Adrenal gland (tissue), 5 donors: ENCODE measurements around the gene ASCL2.

Experiments
- POLR2A ChIP-seq, 2 donors: fragments of 450-650 bp; IDR thresholded peaks; one replicate each; pipeline ENCODE4 v1.6.1; 2017; ENCODE audit warnings: antibody characterized with exemption in 2 of 2, mild to moderate bottlenecking in 2 of 2, moderate library complexity in 1 of 2
- TF ChIP-seq, protein P1 (sequence below), 6 experiments: fragments of 450-650 bp in 4 of 6; fragments of 200-600 bp in 2 of 6; sonication (generic) in 1 of 6; IDR thresholded peaks; 1 replicate in 5 of 6; 2 replicates in 1 of 6; pipeline versions ENCODE4 v1.5.1 to v1.8.0; 2016 to 2021; ENCODE audit warnings: antibody characterized with exemption in 6 of 6, mild to moderate bottlenecking in 2 of 6, moderate library complexity in 1 of 6
- donor health status: DM: no; HTN: no; CAD: no.

DNA sequence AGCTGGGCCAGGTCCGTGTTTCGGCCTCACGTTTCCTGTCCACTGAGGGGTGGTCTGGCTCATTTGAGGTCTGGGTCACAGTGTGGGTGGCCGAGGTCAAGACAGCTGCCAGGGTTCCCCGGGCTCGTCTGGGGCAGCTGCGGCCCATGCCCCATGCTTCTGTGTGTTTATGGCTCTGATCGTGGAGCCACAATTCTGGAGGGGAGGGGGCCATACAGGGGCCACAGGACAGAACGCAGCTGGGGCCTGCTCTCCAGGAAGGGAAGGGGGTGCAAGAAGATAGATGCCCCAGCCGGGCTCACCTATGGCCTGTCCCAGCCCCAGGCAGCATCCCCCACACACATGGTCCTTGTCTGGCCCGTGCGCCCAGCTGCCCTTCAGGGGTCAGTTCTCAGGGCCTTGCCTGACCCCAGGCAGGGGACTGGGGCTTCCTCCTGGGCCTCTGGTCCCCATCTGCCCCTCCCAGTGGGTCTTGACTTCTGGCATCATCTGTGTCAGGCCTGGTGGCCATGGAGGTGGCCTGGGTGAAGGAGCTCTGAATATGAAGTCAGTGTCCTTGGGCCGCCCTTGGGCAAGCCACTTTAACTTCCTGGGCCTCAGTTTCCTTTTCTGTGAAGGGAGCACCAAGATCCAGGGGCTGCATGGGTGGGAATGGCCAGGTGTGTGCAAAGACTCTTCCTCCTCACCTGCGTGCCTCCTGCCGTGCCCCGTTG is 39.8 kb upstream of the ASCL2 start:
- TF ChIP-seq, protein P1, sequence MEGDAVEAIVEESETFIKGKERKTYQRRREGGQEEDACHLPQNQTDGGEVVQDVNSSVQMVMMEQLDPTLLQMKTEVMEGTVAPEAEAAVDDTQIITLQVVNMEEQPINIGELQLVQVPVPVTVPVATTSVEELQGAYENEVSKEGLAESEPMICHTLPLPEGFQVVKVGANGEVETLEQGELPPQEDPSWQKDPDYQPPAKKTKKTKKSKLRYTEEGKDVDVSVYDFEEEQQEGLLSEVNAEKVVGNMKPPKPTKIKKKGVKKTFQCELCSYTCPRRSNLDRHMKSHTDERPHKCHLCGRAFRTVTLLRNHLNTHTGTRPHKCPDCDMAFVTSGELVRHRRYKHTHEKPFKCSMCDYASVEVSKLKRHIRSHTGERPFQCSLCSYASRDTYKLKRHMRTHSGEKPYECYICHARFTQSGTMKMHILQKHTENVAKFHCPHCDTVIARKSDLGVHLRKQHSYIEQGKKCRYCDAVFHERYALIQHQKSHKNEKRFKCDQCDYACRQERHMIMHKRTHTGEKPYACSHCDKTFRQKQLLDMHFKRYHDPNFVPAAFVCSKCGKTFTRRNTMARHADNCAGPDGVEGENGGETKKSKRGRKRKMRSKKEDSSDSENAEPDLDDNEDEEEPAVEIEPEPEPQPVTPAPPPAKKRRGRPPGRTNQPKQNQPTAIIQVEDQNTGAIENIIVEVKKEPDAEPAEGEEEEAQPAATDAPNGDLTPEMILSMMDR (IDR thresholded peaks at IDR 0.05) = no peak
- TF ChIP-seq POLR2A (IDR thresholded peaks at IDR 0.05) = no peak
